K562 (cell line): ENCODE measurements around the gene TUBA4B. TPM values are rescaled to one million over a fixed set of nuclear protein-coding genes. Genes with fewer than 3 reads are reported as not detected.

ENCODE experiments used
- AFF1 ChIP-seq, 2 experiments: fragments of 450-650 bp; IDR thresholded peaks; 2 replicates each; pipeline ENCODE4 v1.6.1; 2018; ENCODE audit warnings: mild to moderate bottlenecking in 2 of 2, low read depth in 1 of 2; ENCODE audit not compliant: partially characterized antibody in 2 of 2
- CREM ChIP-seq: IDR thresholded peaks from 2 replicates; pipeline ENCODE4 v1.6.1; 2014; ENCODE audit warnings: antibody characterized with exemption, low read depth
- ETS1 ChIP-seq: conservative IDR thresholded peaks from 2 replicates; pipeline ENCODE4 v1.6.1; 2011; ENCODE audit warnings: low read depth, mild to moderate bottlenecking, low read length; ENCODE audit not compliant: control insufficient read depth
- GATA2 ChIP-seq: sonication (generic); formaldehyde crosslinking; IDR thresholded peaks from 2 replicates; pipeline ENCODE4 v1.4.0; 2020; ENCODE audit warnings: mild to moderate bottlenecking, missing genetic modification reagents
- HCFC1 ChIP-seq: IDR thresholded peaks from 2 replicates; pipeline ENCODE4 v1.6.1; 2012; ENCODE audit warnings: low read depth, low read length, improper control_type of control experiment
- HDAC6 ChIP-seq: IDR thresholded peaks from 2 replicates; pipeline ENCODE4 v1.6.1; 2012; ENCODE audit warnings: low read depth, mild to moderate bottlenecking, control low read depth, inconsistent platforms, low read length, moderate library complexity
- HMGN3 ChIP-seq: IDR thresholded peaks from 2 replicates; pipeline ENCODE4 v1.6.1; 2011; ENCODE audit warnings: borderline replicate concordance, low read depth, mild to moderate bottlenecking, mixed read lengths, low read length; ENCODE audit not compliant: insufficient read length; ENCODE audit errors: extremely low read depth
- JUND ChIP-seq, 2 experiments: IDR thresholded peaks; 2 replicates in 1 of 2; 3 replicates in 1 of 2; pipeline ENCODE4 v1.6.1; 2011; ENCODE audit warnings: borderline replicate concordance in 2 of 2, low read depth in 2 of 2, low read length in 2 of 2, improper control_type of control experiment in 1 of 2, missing biosample characterization in 1 of 2, missing genetic modification characterization in 1 of 2, missing genetic modification reagents in 1 of 2
- KHSRP ChIP-seq: fragments of 450-650 bp; IDR thresholded peaks from 2 replicates; pipeline ENCODE4 v1.6.1; 2017
- NR2C1 ChIP-seq, 2 experiments: fragments of 450-650 bp; IDR thresholded peaks; 2 replicates each; pipeline ENCODE4 v1.6.1; 2017; ENCODE audit warnings: mild to moderate bottlenecking in 2 of 2, antibody characterized with exemption in 1 of 2, inconsistent platforms in 1 of 2, missing compliant biosample characterization in 1 of 2, missing genetic modification characterization in 1 of 2
- POLR2H ChIP-seq: IDR thresholded peaks from 2 replicates; pipeline ENCODE4 v1.6.1; 2016; ENCODE audit warnings: missing genetic modification characterization, low read depth, mild to moderate bottlenecking, control low read depth, missing compliant biosample characterization, moderate library complexity
- POU5F1 ChIP-seq: fragments of 150-350 bp; IDR thresholded peaks from 2 replicates; pipeline ENCODE4 v1.6.1; 2014; ENCODE audit warnings: borderline replicate concordance, low read length, low read depth, mild to moderate bottlenecking; ENCODE audit not compliant: partially characterized antibody
- PTRF ChIP-seq: fragments of 450-650 bp; IDR thresholded peaks from 2 replicates; pipeline ENCODE4 v1.6.1; 2016; ENCODE audit warnings: mild to moderate bottlenecking, missing genetic modification characterization, missing compliant biosample characterization
- SRSF3 ChIP-seq: fragments of 200-400 bp; formaldehyde crosslinking; IDR thresholded peaks from 2 replicates; pipeline ENCODE4 v1.6.1; 2016; ENCODE audit warnings: mild to moderate bottlenecking, low read length, moderate library complexity; ENCODE audit not compliant: insufficient read depth
- ZC3H8 ChIP-seq: fragments of 450-650 bp; IDR thresholded peaks from 2 replicates; pipeline ENCODE4 v1.6.1; 2017
- ZNF143 ChIP-seq: sonication (generic); formaldehyde crosslinking; IDR thresholded peaks from 2 replicates; pipeline ENCODE4 v1.9.0; 2022; ENCODE audit warnings: mild to moderate bottlenecking, missing genetic modification reagents
- ZNF197 ChIP-seq: fragments of 200-800 bp; sonication (Bioruptor generic); IDR thresholded peaks from 2 replicates; pipeline ENCODE4 v1.6.1; 2016; ENCODE audit warnings: low read depth, missing genetic modification characterization, missing compliant biosample characterization
- ZNF431 ChIP-seq: sonication (generic); formaldehyde crosslinking; IDR thresholded peaks from 2 replicates; pipeline ENCODE4 v1.8.0; 2022; ENCODE audit warnings: mild to moderate bottlenecking, missing genetic modification reagents
- ZNF644 ChIP-seq: fragments of 200-800 bp; sonication (Bioruptor generic); IDR thresholded peaks from 2 replicates; pipeline ENCODE4 v1.6.1; 2016; ENCODE audit warnings: low read depth, missing genetic modification characterization, missing compliant biosample characterization
- polyA plus RNA-seq, 8 experiments: library from polyadenylated mRNA; depleted of rRNA in 4 of 8; stranded (reverse) in 5 of 8; unstranded in 3 of 8; fragments of >200 nt; fragmentation: Nextera tagmentation in 2 of 8; fragmentation: Illumina TruSeq in 1 of 8; extraction: Ambion mirVana in 2 of 8; extraction: Trizol in 1 of 8; gene quantifications; 2 replicates each; pipeline versions ENCODE4 v1.2.1 to v1.2.3, GENCODE V29; 2011 to 2014; ENCODE audit warnings: inconsistent platforms in 1 of 8, missing spikeins in 1 of 8
- total RNA-seq, 7 experiments: library from RNA; depleted of rRNA in 6 of 7; stranded (reverse); fragments of >200 nt in 6 of 7; fragmentation: Illumina TruSeq in 2 of 7; extraction: Trizol in 2 of 7; gene quantifications; 2 replicates each; pipeline versions ENCODE4 v1.2.1 to v1.2.3, GENCODE V29; 2011 to 2021; ENCODE audit warnings: low replicate concordance in 1 of 7
- TF ChIP-seq, protein P1 (sequence below): sonication (generic); formaldehyde crosslinking; IDR thresholded peaks from 2 replicates; pipeline ENCODE4 v1.8.1; 2022; ENCODE audit warnings: missing genetic modification reagents
- TF ChIP-seq, protein P2 (sequence below): fragments of 250-450 bp; sonication (Bioruptor Pico); IDR thresholded peaks from 2 replicates; pipeline ENCODE4 v1.9.0; 2021; ENCODE audit warnings: mild to moderate bottlenecking

The TUBA4B gene
- total and polyA plus RNA-seq, 9 of the 15 experiments (the other 6 are each of a cell fraction or from before 2014, with no cell fraction given), result 0.04 TPM; not detected in 8

- TF ChIP-seq, protein P1, sequence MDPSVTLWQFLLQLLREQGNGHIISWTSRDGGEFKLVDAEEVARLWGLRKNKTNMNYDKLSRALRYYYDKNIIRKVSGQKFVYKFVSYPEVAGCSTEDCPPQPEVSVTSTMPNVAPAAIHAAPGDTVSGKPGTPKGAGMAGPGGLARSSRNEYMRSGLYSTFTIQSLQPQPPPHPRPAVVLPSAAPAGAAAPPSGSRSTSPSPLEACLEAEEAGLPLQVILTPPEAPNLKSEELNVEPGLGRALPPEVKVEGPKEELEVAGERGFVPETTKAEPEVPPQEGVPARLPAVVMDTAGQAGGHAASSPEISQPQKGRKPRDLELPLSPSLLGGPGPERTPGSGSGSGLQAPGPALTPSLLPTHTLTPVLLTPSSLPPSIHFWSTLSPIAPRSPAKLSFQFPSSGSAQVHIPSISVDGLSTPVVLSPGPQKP (CRISPR knock-in tag), result no peak
- TF ChIP-seq JUND (IDR thresholded peaks at IDR 0.05; ENCODE audit: borderline replicate concordance, low read depth, low read length), result peak; percentile 30; the same call in 1 of the 2 replicates
- TF ChIP-seq JUND (tag; IDR thresholded peaks at IDR 0.05; ENCODE audit: borderline replicate concordance, low read depth, low read length), result no peak; the same call in 2 of the 3 replicates
- TF ChIP-seq GATA2 (CRISPR knock-in tag), result peak; percentile 61
- peak; percentile 50 for TF ChIP-seq POU5F1
- TF ChIP-seq, protein P2, sequence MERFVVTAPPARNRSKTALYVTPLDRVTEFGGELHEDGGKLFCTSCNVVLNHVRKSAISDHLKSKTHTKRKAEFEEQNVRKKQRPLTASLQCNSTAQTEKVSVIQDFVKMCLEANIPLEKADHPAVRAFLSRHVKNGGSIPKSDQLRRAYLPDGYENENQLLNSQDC (CRISPR knock-in tag), result no peak
- peak in 1 of 2 experiments; percentile 95 for TF ChIP-seq AFF1 (IDR thresholded peaks at IDR 0.05; ENCODE audit: low read depth in 1 of 2, partially characterized antibody in 2 of 2)
- peak; percentile 83 for TF ChIP-seq CREM
- peak; percentile 97 for TF ChIP-seq HCFC1
- 0 out of 2 replicates have a peak, but pooled peaks have one; percentile 40 for TF ChIP-seq ZNF644 (tag)
- no peak for TF ChIP-seq PTRF (tag)
- no peak for TF ChIP-seq POLR2H (tag)
- no peak for TF ChIP-seq ZNF431 (CRISPR knock-in tag)
- TF ChIP-seq HMGN3, result no peak
- TF ChIP-seq HDAC6, result no peak
- TF ChIP-seq KHSRP, result no peak
- TF ChIP-seq ZNF143 (CRISPR knock-in tag), result peak; percentile 87
- TF ChIP-seq ETS1, result peak; percentile 97
- no peak for TF ChIP-seq SRSF3
- TF ChIP-seq NR2C1 (IDR thresholded peaks at IDR 0.05), result peak; percentile 29; the same call in 1 of the 2 replicates
- peak; percentile 76 for TF ChIP-seq NR2C1 (tag; IDR thresholded peaks at IDR 0.05)
- no peak for TF ChIP-seq ZC3H8
- TF ChIP-seq ZNF197 (CRISPR knock-in tag), result 0 out of 2 replicates have a peak, but pooled peaks have one; percentile 60
Observed at GRCh38 chr2:219285894-219286425, 32.9 kb downstream of the TUBA4B start (continued).
